ENCODE data around the gene KDM4C. TPM values are rescaled to one million over a fixed set of nuclear protein-coding genes. Genes with fewer than 3 reads are reported as not detected.

KDM4C gene
- total and polyA plus RNA-seq, 2 of the 13 experiments (the other 11 are each of a cell fraction or from before 2014, with no cell fraction given): 19.4 to 23.6 TPM

DNA sequence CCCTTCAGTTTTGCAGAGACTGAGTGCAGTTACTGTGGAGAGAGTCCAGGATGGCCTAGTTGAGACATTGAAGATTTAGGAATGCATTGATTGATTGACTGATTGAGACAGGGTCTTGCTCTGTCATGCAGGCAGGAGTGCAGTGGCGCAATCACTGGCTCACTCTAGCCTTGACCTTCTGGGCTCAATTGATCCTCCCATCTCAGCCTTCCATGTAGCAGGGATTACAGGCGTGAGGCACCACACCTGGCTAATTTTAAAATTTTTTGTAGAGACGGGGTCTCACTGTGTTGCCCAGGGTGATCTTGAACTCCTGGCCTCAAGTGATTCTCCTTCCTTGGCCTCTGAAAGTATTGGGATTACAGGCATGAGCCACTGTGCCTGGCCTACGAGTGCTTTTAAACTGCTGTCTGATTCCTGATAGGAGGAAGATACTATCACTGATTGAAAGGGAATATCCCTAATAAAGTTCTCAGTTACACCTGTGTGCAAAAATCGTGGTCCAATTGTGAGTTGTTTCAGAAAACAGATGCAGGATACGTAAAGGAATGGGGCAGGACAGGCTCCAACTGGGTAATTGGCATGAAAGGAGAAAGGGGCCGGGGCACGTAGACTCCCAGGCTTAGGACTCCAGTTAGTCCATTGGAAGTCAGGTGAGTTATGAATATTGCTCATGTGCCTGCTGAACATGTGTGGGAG is 87.5 kb downstream of the KDM4C start (continued):
- TF ChIP-seq SALL1 (CRISPR knock-in tag; IDR thresholded peaks at IDR 0.05): peak; percentile 90
- TF ChIP-seq, protein P1, sequence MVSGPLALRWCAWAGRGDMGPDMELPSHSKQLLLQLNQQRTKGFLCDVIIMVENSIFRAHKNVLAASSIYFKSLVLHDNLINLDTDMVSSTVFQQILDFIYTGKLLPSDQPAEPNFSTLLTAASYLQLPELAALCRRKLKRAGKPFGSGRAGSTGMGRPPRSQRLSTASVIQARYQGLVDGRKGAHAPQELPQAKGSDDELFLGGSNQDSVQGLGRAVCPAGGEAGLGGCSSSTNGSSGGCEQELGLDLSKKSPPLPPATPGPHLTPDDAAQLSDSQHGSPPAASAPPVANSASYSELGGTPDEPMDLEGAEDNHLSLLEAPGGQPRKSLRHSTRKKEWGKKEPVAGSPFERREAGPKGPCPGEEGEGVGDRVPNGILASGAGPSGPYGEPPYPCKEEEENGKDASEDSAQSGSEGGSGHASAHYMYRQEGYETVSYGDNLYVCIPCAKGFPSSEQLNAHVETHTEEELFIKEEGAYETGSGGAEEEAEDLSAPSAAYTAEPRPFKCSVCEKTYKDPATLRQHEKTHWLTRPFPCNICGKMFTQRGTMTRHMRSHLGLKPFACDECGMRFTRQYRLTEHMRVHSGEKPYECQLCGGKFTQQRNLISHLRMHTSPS (CRISPR knock-in tag; IDR thresholded peaks at IDR 0.05; ENCODE audit: low read depth): no peak
- no peak for TF ChIP-seq ZNF138 (CRISPR knock-in tag; IDR thresholded peaks at IDR 0.05; ENCODE audit: low read depth)
- peak; percentile 58; the same call in 1 of the 2 replicates for TF ChIP-seq MIER3 (CRISPR knock-in tag; IDR thresholded peaks at IDR 0.05; ENCODE audit: borderline replicate concordance)
- TF ChIP-seq ZNF350 (CRISPR knock-in tag; IDR thresholded peaks at IDR 0.05; ENCODE audit: borderline replicate concordance, low read depth): 0 out of 2 replicates have a peak, but pooled peaks have one; percentile 29
- no peak; the same call in 1 of the 2 replicates for TF ChIP-seq MTF2 (CRISPR knock-in tag; IDR thresholded peaks at IDR 0.05; ENCODE audit: borderline replicate concordance)
- no peak for TF ChIP-seq ZNF558 (CRISPR knock-in tag; IDR thresholded peaks at IDR 0.05; ENCODE audit: borderline replicate concordance)
- TF ChIP-seq CENPT (CRISPR knock-in tag; IDR thresholded peaks at IDR 0.05; ENCODE audit: low read depth): no peak
- no peak for TF ChIP-seq ZBTB14 (CRISPR knock-in tag; IDR thresholded peaks at IDR 0.05)
- TF ChIP-seq ERF (CRISPR knock-in tag; IDR thresholded peaks at IDR 0.05): no peak
- TF ChIP-seq SNAPC2 (CRISPR knock-in tag; IDR thresholded peaks at IDR 0.05): no peak
- TF ChIP-seq NCOA5 (CRISPR knock-in tag; IDR thresholded peaks at IDR 0.05): no peak
- no peak for TF ChIP-seq ZNF552 (CRISPR knock-in tag; IDR thresholded peaks at IDR 0.05; ENCODE audit: borderline replicate concordance)
- no peak for TF ChIP-seq ZNF101 (CRISPR knock-in tag; IDR thresholded peaks at IDR 0.05; ENCODE audit: borderline replicate concordance, low read depth)
- TF ChIP-seq FOXA3 (CRISPR knock-in tag; IDR thresholded peaks at IDR 0.05): peak; percentile 46; the same call in 1 of the 2 replicates
- TF ChIP-seq NR2F1 (CRISPR knock-in tag; IDR thresholded peaks at IDR 0.05): peak; percentile 54 to 63; a peak in 3 of 4 replicates
- no peak for TF ChIP-seq PHB2 (IDR thresholded peaks at IDR 0.05; ENCODE audit: partially characterized antibody)
- TF ChIP-seq, protein P2, sequence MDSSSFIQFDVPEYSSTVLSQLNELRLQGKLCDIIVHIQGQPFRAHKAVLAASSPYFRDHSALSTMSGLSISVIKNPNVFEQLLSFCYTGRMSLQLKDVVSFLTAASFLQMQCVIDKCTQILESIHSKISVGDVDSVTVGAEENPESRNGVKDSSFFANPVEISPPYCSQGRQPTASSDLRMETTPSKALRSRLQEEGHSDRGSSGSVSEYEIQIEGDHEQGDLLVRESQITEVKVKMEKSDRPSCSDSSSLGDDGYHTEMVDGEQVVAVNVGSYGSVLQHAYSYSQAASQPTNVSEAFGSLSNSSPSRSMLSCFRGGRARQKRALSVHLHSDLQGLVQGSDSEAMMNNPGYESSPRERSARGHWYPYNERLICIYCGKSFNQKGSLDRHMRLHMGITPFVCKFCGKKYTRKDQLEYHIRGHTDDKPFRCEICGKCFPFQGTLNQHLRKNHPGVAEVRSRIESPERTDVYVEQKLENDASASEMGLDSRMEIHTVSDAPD (CRISPR knock-in tag; IDR thresholded peaks at IDR 0.05): no peak
- no peak for TF ChIP-seq MAFG (CRISPR knock-in tag; IDR thresholded peaks at IDR 0.05)
- TF ChIP-seq TSC22D2 (CRISPR knock-in tag; IDR thresholded peaks at IDR 0.05; ENCODE audit: borderline replicate concordance): no peak
- 0 out of 2 replicates have a peak, but pooled peaks have one; percentile 18 for TF ChIP-seq IRF9 (CRISPR knock-in tag; IDR thresholded peaks at IDR 0.05; ENCODE audit: borderline replicate concordance)
- no peak for TF ChIP-seq TCF7 (IDR thresholded peaks at IDR 0.05; ENCODE audit: low read depth)
